A549 treated with RU486 at 1 μM for 4 hours (cell line): ENCODE data around the gene MYLK3. TPM values are rescaled to one million over a fixed set of nuclear protein-coding genes. Genes with fewer than 3 reads are reported as not detected.

Source experiments
- total RNA-seq: library from RNA; stranded (reverse); fragments of 200-300 nt; extraction: Qiagen RNA extraction; gene quantifications from 5 replicates; pipeline ENCODE4 v1.2.3, GENCODE V29; 2022; ENCODE audit warnings: low read depth

MYLK3 gene
- 0.07 to 0.10 TPM (median 0.09 TPM) in 3 of 5 replicates, not detected in the others for total RNA-seq

DNA sequence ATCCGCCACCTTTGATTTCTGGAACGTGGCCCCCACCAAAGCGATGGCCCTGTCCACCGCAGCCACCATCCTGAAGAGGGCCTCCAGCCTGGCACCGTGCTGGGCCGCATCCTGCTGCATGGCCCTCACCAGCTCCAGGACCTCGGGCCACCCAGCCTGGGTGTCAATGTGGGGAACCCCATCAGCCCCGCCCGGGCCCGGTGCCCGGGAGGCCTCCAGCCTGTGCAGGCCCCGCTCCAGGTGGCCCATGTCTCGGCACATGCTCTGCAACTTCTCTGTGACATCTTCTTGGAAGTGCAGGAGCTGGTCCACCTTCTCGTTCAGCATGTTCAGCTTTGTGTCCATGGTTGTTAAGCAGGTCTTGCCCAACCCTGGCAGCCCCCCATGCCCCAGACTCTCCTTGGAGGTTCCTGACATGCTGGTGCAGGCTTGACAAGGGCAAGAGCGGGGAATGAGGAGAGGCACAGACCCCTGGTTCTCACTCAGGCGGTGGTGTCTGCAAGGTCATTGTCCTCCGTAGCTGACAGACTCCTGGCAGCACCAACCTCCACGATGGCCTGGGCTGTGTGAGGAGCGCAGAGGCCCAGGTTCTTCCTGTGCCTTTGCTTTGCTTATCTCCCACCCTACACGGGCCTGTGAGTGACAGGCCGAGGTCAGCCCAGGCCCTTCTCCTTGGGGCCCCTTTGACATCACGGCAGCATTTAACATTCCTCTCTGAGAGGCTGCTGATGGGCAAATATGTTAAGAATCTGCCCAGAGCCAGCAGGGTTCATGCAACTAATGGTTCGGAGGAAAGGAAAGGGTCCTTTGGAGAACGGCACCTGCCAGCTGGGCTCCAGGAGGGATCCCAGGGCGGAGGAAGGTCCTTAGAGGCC, at the start of gene MYLK3:
Gene MYLK3 (minus strand): TSS at position 568 of the 875 bp plus-strand sequence. CDS start 151 bp downstream, at position 417.

DNA sequence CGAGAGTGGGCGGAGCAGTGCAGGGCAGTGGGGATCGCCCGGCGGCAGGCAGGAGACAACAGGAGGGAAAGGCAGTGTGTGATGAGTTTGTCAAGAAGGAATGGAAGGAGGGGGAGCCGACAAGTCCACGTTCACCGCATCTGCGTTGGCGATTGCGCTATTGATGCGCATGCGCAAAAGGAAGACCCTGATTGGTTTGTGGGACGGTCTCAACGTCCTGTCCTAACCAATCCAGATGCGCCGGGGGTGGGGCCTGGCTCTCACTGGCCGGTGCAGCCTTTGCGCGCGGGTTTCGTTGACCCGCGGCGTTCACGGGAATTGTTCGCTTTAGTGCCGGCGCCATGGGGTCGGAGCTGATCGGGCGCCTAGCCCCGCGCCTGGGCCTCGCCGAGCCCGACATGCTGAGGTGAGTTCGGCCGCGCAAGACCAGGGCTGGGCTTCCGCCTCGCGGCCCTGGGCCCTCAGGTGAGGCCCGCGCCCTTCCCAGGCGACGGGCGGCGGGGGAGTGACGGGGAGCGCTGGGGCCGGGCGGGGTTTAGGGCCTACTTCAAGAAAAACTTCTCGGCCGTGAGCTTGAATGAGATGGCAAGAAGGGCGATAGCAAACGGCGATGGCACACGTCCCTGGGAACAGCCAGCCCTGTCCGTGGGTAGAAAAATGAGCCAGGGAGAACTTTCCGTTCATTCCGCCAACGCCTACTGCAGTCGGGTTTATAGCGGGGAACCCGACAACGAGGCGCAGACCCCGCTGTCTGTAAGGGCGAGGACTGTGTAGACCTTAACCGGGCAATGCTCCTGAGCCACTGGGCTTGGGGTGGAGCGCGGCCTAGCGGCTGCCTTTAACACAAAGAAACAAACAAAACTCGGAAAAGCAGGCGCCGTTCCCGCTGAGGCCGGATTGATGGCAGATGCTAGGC, 58.5 kb downstream of the MYLK3 start, which contains the start of gene ORC6:
Gene ORC6 (plus strand): TSS at position 295 of the 916 bp plus-strand sequence. CDS start 47 bp downstream, at position 342.

DNA sequence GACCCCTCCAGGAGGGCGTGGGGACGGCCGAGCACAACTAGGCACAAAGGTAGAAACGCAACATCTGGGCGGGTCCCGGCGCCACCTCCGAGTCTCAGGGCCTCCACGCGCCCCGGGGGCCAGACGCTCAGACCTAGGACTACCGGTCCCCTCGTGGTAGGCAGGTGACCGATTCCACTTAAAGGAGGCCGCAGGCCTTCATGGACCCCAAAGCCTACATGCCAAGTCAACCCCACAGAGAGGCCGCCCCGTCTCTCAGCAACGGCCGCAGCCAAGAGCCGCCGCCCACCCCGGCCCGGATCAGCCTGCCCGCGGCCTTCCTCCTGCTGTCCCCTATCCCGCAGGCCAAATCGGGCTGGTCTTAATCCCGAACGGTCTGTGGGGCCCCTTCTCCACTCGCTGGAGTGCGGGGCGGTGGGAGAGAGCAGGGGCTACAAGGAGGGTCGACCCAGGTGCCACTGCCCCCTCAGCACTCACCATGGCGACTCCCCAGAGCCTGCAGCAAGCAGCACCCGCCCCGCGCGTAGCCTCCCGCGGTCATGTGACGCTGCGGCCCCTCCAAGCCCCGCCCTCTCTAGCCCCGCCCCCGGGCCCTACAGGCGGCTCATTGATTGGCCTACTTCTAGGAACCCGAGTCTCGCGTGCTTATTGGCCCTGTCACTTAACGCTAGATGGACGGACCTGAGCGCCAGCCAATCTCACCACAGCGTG, 59.3 kb downstream of the MYLK3 start, which contains the start of gene VPS35:
Gene VPS35 (minus strand): TSS at position 525 of the 711 bp plus-strand sequence. CDS start 45 bp downstream, at position 480.

Other genes starting within 250 kb of the MYLK3 start
- 26.4 to 39.2 TPM (median 37.4 TPM) in 5 replicates for gene SHCBP1, start 127.0 kb downstream of the MYLK3 start, total RNA-seq
- gene VPS35, start 59.2 kb downstream of the MYLK3 start, total RNA-seq, result 70.3 to 79.8 TPM (median 73.1 TPM) in 5 replicates
- gene ORC6, start 58.7 kb downstream of the MYLK3 start, total RNA-seq, result 44.7 to 53.3 TPM (median 46.6 TPM) in 5 replicates
- 5.6 to 8.7 TPM (median 7.1 TPM) in 5 replicates for gene C16orf87, start 82.8 kb upstream of the MYLK3 start, total RNA-seq
- gene GPT2, start 136.0 kb upstream of the MYLK3 start, total RNA-seq, result 10.1 to 15.4 TPM (median 13.7 TPM) in 5 replicates
- gene DNAJA2, start 225.3 kb upstream of the MYLK3 start, total RNA-seq, result 71.4 to 83.1 TPM (median 78.1 TPM) in 5 replicates